Smooth muscle cell (in vitro differentiated cells): ENCODE measurements around the gene PLPP3. TPM values are rescaled to one million over a fixed set of nuclear protein-coding genes. Genes with fewer than 3 reads are reported as not detected.

Source experiments
- DNase-seq: peaks from one replicate; lab custom pipeline; 2025; ENCODE audit not compliant: unreplicated experiment; lab: John Stamatoyannopoulos, UW
- H2AFZ ChIP-seq: fragments of 200-600 bp; sonication (generic); 2 replicates; pipeline ENCODE4 v1.6.0; 2016; ENCODE audit warnings: antibody characterized with exemption, low read depth, mild to moderate bottlenecking
- H3F3A ChIP-seq: fragments of 200-600 bp; sonication (generic); 2 replicates; pipeline ENCODE4 v1.6.0; 2017; ENCODE audit warnings: antibody characterized with exemption, low read depth
- H3K27ac ChIP-seq: fragments of 200-600 bp; sonication (generic); 2 replicates; pipeline ENCODE4 v1.5.1; 2016; ENCODE audit warnings: low read depth, mild to moderate bottlenecking
- H3K27me3 ChIP-seq: fragments of 200-600 bp; sonication (generic); 2 replicates; pipeline ENCODE4 v1.6.1; 2016; ENCODE audit warnings: low read depth, mild to moderate bottlenecking
- H3K36me3 ChIP-seq: fragments of 200-600 bp; sonication (generic); 2 replicates; pipeline ENCODE4 v1.5.1; 2016; ENCODE audit warnings: low read depth
- H3K4me1 ChIP-seq: fragments of 200-600 bp; sonication (generic); 2 replicates; pipeline ENCODE4 v1.5.1; 2016; ENCODE audit warnings: low read depth
- H3K4me2 ChIP-seq: fragments of 200-600 bp; sonication (generic); 2 replicates; pipeline ENCODE4 v1.6.0; 2016; ENCODE audit warnings: mild to moderate bottlenecking
- H3K4me3 ChIP-seq: fragments of 200-600 bp; sonication (generic); 2 replicates; pipeline ENCODE4 v1.5.1; 2016; ENCODE audit warnings: mild to moderate bottlenecking
- H3K79me2 ChIP-seq: fragments of 200-600 bp; sonication (generic); 2 replicates; pipeline ENCODE4 v1.6.0; 2016; ENCODE audit warnings: low read depth, mild to moderate bottlenecking
- H3K9ac ChIP-seq: fragments of 200-600 bp; sonication (generic); 2 replicates; pipeline ENCODE4 v1.6.0; 2016; ENCODE audit warnings: low read depth
- H3K9me3 ChIP-seq: fragments of 200-600 bp; sonication (generic); replicated peaks from 2 replicates; pipeline ENCODE4 v1.5.1; 2016; ENCODE audit warnings: low read depth
- H4K20me1 ChIP-seq: fragments of 200-600 bp; sonication (generic); 2 replicates; pipeline ENCODE4 v1.6.0; 2016; ENCODE audit warnings: low read depth
- CTCF ChIP-seq: fragments of 200-600 bp; sonication (generic); IDR thresholded peaks from 2 replicates; pipeline ENCODE4 v1.5.1; 2017; ENCODE audit warnings: borderline replicate concordance, mild to moderate bottlenecking, antibody characterized with exemption; ENCODE audit not compliant: insufficient read depth, poor library complexity, severe bottlenecking
- WGBS: methylation state at CpG from one replicate; pipeline ENCODE4 v1.1.7; 2016; ENCODE audit warnings: low lambda C conversion rate; 5-methylcytosine and 5-hydroxymethylcytosine counted together
- polyA plus RNA-seq: library from polyadenylated mRNA; unstranded; fragments of >200 nt; fragmentation: Nextera tagmentation; extraction: Ambion mirVana; gene quantifications from 2 replicates; pipeline ENCODE4 v1.2.1, GENCODE V29; 2016
- total RNA-seq: library from RNA; depleted of rRNA; stranded (reverse); fragments of >200 nt; gene quantifications from 2 replicates; pipeline ENCODE4 v1.2.3, GENCODE V29; 2014

PLPP3 gene
- total and polyA plus RNA-seq, 2 experiments from 2014 or later = 56.9 to 81.5 TPM

GRCh38 chr1:56453417-56454078, 125.8 kb downstream of the PLPP3 start:
- WGBS = 69% methylated on average over 10 of the region's 10 CpGs
- Histone ChIP-seq H2AFZ (no peak overlapping the region), H3K27ac (no peak overlapping the region)

GRCh38 chr1:56453016-56453415, 126.3 kb downstream of the PLPP3 start:
- Histone ChIP-seq H3K4me2 (no peak overlapping the region), H3K79me2 (no peaks in the 10 kb centered on the region), H3K27ac (no peak overlapping the region), H3K9ac (no peak overlapping the region), H3F3A (no peaks in the 10 kb centered on the region), H3K4me3 (no peak overlapping the region), H3K9me3 (no peaks in the 10 kb centered on the region), H4K20me1 (no peaks in the 10 kb centered on the region), H3K4me1 (no peaks in the 10 kb centered on the region), H3K27me3 (no peaks in the 10 kb centered on the region), H2AFZ (no peak overlapping the region), H3K36me3 (no peaks in the 10 kb centered on the region)
- no peak for DNase-seq
- 64% methylated on average over 4 of the region's 4 CpGs for WGBS
- TF ChIP-seq CTCF = no peak

More at GRCh38 chr1:56453417-56454078, 125.8 kb downstream of the PLPP3 start:
- H3K4me2 ChIP-seq = no peak overlapping the region
- no peaks in the 10 kb centered on the region for H3K27me3 ChIP-seq
- H3K9ac ChIP-seq = no peak overlapping the region
- no peak for DNase-seq
- H3F3A ChIP-seq = no peaks in the 10 kb centered on the region
- no peaks in the 10 kb centered on the region for H3K4me1 ChIP-seq
- TF ChIP-seq CTCF = no peak
- H3K36me3 ChIP-seq = no peaks in the 10 kb centered on the region
- H3K79me2 ChIP-seq = no peaks in the 10 kb centered on the region
- H4K20me1 ChIP-seq = no peaks in the 10 kb centered on the region
- H3K4me3 ChIP-seq = no peak overlapping the region
- H3K9me3 ChIP-seq = no peaks in the 10 kb centered on the region

GRCh38 chr1:56452027-56453011, 127.0 kb downstream of the PLPP3 start:
- H3K9ac ChIP-seq = no peak overlapping the region
- H4K20me1 ChIP-seq = no peaks in the 10 kb centered on the region
- H3F3A ChIP-seq = no peaks in the 10 kb centered on the region
- TF ChIP-seq CTCF = no peak
- no peak overlapping the region for H2AFZ ChIP-seq
- H3K27ac ChIP-seq = no peak overlapping the region
- H3K36me3 ChIP-seq = no peaks in the 10 kb centered on the region
- 72% methylated on average over 3 of the region's 3 CpGs for WGBS
- H3K27me3 ChIP-seq = no peaks in the 10 kb centered on the region
- H3K4me1 ChIP-seq = no peaks in the 10 kb centered on the region
- no peaks in the 10 kb centered on the region for H3K79me2 ChIP-seq
- H3K9me3 ChIP-seq = no peaks in the 10 kb centered on the region
- no peak overlapping the region for H3K4me3 ChIP-seq
- no peak overlapping the region for H3K4me2 ChIP-seq
- no peak for DNase-seq
